ENCODE results near the gene CAVIN2. TPM values are rescaled to one million over a fixed set of nuclear protein-coding genes. Genes with fewer than 3 reads are reported as not detected.

The CAVIN2 gene, protein sequence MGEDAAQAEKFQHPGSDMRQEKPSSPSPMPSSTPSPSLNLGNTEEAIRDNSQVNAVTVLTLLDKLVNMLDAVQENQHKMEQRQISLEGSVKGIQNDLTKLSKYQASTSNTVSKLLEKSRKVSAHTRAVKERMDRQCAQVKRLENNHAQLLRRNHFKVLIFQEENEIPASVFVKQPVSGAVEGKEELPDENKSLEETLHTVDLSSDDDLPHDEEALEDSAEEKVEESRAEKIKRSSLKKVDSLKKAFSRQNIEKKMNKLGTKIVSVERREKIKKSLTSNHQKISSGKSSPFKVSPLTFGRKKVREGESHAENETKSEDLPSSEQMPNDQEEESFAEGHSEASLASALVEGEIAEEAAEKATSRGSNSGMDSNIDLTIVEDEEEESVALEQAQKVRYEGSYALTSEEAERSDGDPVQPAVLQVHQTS
- 0.31 TPM for polyA plus RNA-seq (2012; ENCODE audit: insufficient read depth, insufficient read length, low read depth)

DNA sequence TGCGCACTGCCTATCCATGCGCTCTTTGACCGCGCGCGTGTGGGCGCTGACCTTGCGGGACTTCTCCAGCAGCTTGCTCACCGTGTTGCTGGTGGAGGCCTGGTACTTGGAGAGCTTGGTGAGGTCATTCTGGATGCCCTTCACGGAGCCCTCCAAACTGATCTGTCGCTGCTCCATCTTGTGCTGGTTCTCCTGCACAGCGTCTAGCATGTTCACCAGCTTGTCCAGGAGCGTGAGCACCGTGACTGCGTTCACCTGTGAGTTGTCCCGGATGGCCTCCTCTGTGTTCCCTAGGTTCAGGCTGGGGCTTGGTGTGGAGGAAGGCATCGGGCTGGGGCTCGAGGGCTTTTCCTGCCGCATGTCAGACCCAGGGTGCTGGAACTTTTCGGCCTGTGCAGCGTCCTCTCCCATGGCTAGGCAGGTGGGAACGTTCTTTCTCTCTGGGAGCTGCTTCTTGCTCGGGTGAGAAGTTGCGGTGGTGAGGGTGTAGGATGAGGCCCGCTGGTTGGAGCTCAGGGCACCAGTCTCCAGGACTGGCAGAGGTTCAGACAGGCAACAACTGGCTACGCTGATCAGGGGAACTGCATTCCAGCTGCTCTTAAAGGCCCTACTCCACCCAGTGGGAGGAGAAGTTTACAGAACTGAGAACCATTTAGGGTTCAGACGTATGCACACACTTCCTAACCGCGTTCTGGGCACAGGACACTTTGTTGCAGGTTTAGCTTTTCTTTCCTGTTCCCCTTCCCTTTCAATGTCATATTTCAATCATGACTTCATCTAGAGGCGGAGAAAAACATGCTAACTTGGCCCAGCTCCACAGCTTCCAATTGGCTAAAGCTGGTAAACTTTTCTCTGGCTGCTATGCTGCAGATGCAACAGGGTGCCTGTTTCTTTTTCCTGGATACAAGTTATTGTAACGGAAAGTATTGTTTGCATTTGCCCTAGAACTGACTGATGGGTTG lies at the start of gene CAVIN2:
Gene CAVIN2 (minus strand): TSS at position 574 of the 962 bp plus-strand sequence. CDS start 163 bp downstream, at position 411.
- H3K27me3 ChIP-seq = no peaks in the 10 kb centered on the region
- no peak within 1 kb of the TSS for H3K4me3 ChIP-seq (ENCODE audit: low read depth, low read length)
- H3K4me1 ChIP-seq = peaks cover 5% of the 10 kb centered on the region; the same call in 1 of the 2 replicates
- no peak for DNase-seq
- TF ChIP-seq CTCF (IDR thresholded peaks at IDR 0.05; ENCODE audit: low read depth, low read length) = no peak
- no peaks in the 10 kb centered on the region for H3K9me3 ChIP-seq
- H3K36me3 ChIP-seq = no peaks in the 10 kb centered on the region

DNA sequence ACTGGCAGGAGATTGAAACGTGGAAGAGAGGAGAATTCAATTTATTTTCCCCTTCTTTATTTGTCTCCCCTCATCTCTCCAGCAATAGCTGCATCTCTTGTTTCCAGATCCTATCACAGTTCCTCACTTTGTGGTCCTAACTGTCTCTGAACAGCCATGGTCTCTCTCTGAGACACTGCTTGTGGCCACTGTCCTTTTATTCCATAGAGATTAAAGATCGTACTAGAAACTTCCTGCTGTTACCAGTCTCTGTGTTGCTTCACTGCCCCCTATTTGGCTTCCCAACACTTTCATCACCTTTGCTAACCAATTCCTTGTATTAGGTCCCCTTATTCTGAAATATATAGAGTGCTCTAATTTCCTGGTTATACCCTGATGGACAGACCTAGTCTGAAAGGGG lies 48.9 kb upstream of the CAVIN2 start:
- Histone ChIP-seq H3K9me3 (no peaks in the 10 kb centered on the region), H3K4me3 (ENCODE audit: low read depth, low read length) (no peak overlapping the region), H3K36me3 (no peaks in the 10 kb centered on the region), H3K27me3 (no peaks in the 10 kb centered on the region), H3K4me1 (peaks cover 6% of the 10 kb centered on the region)
- no peak for DNase-seq
- no peak for TF ChIP-seq CTCF (IDR thresholded peaks at IDR 0.05; ENCODE audit: low read depth, low read length)

DNA sequence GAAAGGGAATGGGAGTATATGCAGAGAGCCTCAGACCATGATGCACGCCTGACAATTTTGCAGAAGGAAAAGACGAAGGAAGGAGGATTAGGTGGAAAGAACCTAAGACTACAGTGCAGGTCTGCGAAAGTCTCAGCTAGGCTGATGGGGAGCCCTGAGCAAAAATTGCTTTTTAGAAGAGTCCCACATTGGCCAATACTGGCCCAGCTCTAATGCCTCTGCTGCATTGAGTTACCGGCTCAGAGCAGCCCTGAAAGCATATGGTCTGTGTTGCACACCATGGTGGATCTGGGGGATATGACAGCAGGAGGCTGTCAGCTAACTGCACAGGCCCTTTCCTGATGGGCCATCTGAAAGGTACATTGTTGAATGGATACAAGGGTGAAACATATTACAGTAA lies 48.3 kb upstream of the CAVIN2 start:
- H3K4me3 ChIP-seq (ENCODE audit: low read depth, low read length) = no peak overlapping the region
- H3K36me3 ChIP-seq = no peaks in the 10 kb centered on the region
- no peaks in the 10 kb centered on the region for H3K27me3 ChIP-seq
- no peak for TF ChIP-seq CTCF (IDR thresholded peaks at IDR 0.05; ENCODE audit: low read depth, low read length)
- no peaks in the 10 kb centered on the region for H3K9me3 ChIP-seq
- no peak for DNase-seq
- peaks cover 6% of the 10 kb centered on the region for H3K4me1 ChIP-seq

GRCh38 chr2:191894681-191895147 lies 47.8 kb upstream of the CAVIN2 start:
- H3K4me3 ChIP-seq (ENCODE audit: low read depth, low read length) = no peak overlapping the region
- no peaks in the 10 kb centered on the region for H3K9me3 ChIP-seq
- TF ChIP-seq CTCF (IDR thresholded peaks at IDR 0.05; ENCODE audit: low read depth, low read length) = no peak
- no peaks in the 10 kb centered on the region for H3K36me3 ChIP-seq
- H3K4me1 ChIP-seq = peaks cover 6% of the 10 kb centered on the region
- H3K27me3 ChIP-seq = no peaks in the 10 kb centered on the region
- no peak for DNase-seq

GRCh38 chr2:191892391-191892790 lies 45.5 kb upstream of the CAVIN2 start:
- no peak for DNase-seq
- Histone ChIP-seq H3K4me3 (ENCODE audit: low read depth, low read length) (no peak overlapping the region), H3K36me3 (no peaks in the 10 kb centered on the region), H3K27me3 (no peaks in the 10 kb centered on the region), H3K4me1 (peaks cover 6% of the 10 kb centered on the region), H3K9me3 (no peaks in the 10 kb centered on the region)
- no peak for TF ChIP-seq CTCF (IDR thresholded peaks at IDR 0.05; ENCODE audit: low read depth, low read length)
